Stimulated activated naive CD4-positive, alpha-beta T cell (primary cell): ENCODE results near the gene CADM3.

Experiments
- DNase-seq, 6 experiments: peaks; one replicate each; lab custom pipeline; 2025; lab: John Stamatoyannopoulos, UW

Gene CADM3

GRCh38 chr1:159171254-159171687, at the start of gene CADM3:
TSS of gene CADM3 (plus strand) at chr1:159171615. CDS start at chr1:159171766, 151 bp downstream.
- no peak for DNase-seq

GRCh38 chr1:159122005-159122621, 49.3 kb upstream of the CADM3 start:
- DNase-seq, result no peak

GRCh38 chr1:159123587-159123986, 47.8 kb upstream of the CADM3 start:
- no peak for DNase-seq

GRCh38 chr1:159132271-159132881, 39.0 kb upstream of the CADM3 start:
- DNase-seq, result peak; percentile 14 to 47 (median 40)

GRCh38 chr1:159140474-159140873, 30.9 kb upstream of the CADM3 start:
- no peak for DNase-seq

GRCh38 chr1:159141584-159142390, 29.6 kb upstream of the CADM3 start:
- no peak for DNase-seq

GRCh38 chr1:159142391-159142663, 29.1 kb upstream of the CADM3 start:
- no peak for DNase-seq

- DNase-seq, result no peak
Measured at GRCh38 chr1:159142726-159143510, 28.5 kb upstream of the CADM3 start.

GRCh38 chr1:159144571-159144970, 26.8 kb upstream of the CADM3 start:
- DNase-seq, result no peak

- DNase-seq, result no peak
Measured at GRCh38 chr1:159146980-159147379, 24.4 kb upstream of the CADM3 start.

- no peak for DNase-seq
Measured at GRCh38 chr1:159152031-159152430, 19.4 kb upstream of the CADM3 start.

- DNase-seq, result peak in 5 of 6 experiments; percentile 14 to 45 (median 22)
Measured at GRCh38 chr1:159161001-159161718, 10.3 kb upstream of the CADM3 start.

- no peak for DNase-seq
Measured at GRCh38 chr1:159161719-159162026, 9.7 kb upstream of the CADM3 start.

- DNase-seq, result no peak
Measured at GRCh38 chr1:159162516-159163265, 8.7 kb upstream of the CADM3 start.

- DNase-seq, result no peak
Measured at GRCh38 chr1:159163614-159164228, 7.7 kb upstream of the CADM3 start.

GRCh38 chr1:159168043-159168442, 3.4 kb upstream of the CADM3 start:
- no peak for DNase-seq

- no peak for DNase-seq
Measured at GRCh38 chr1:159170639-159171038, 776 bp upstream of the CADM3 start.

- no peak for DNase-seq
Measured at GRCh38 chr1:159171688-159172501, 480 bp downstream of the CADM3 start.

GRCh38 chr1:159172614-159173291, 1.3 kb downstream of the CADM3 start:
- DNase-seq, result no peak
